ENCODE results near the gene GPR35.
A peak's percentile ranks its signal among the peaks of the same experiment; 100 is the strongest.

Gene GPR35

GRCh38 chr2:240624950-240625621 is at the start of gene GPR35:
Gene GPR35 (plus strand): TSS chr2:240625480. CDS start chr2:240629953, 4,473 bp downstream.
- DNase-seq: peak in 1 of 56 donors; percentile 47

- no peak for DNase-seq
Observed at GRCh38 chr2:240576036-240576435, 49.2 kb upstream of the GPR35 start.

- no peak for DNase-seq
Observed at GRCh38 chr2:240576436-240577205, 48.7 kb upstream of the GPR35 start.

GRCh38 chr2:240577281-240578109 is 47.8 kb upstream of the GPR35 start:
- DNase-seq: no peak

- DNase-seq: no peak
Observed at GRCh38 chr2:240578110-240578450, 47.2 kb upstream of the GPR35 start.

- no peak for DNase-seq
Observed at GRCh38 chr2:240578488-240578887, 46.8 kb upstream of the GPR35 start.

GRCh38 chr2:240579071-240579762 is 46.1 kb upstream of the GPR35 start:
- no peak for DNase-seq

GRCh38 chr2:240579771-240580614 is 45.3 kb upstream of the GPR35 start:
- DNase-seq: peak in 1 of 56 donors; percentile 38

GRCh38 chr2:240581811-240582210 is 43.5 kb upstream of the GPR35 start:
- no peak for DNase-seq

- DNase-seq: no peak
Observed at GRCh38 chr2:240582781-240583180, 42.5 kb upstream of the GPR35 start.

- no peak for DNase-seq
Observed at GRCh38 chr2:240583774-240584173, 41.5 kb upstream of the GPR35 start.

- DNase-seq: no peak
Observed at GRCh38 chr2:240584486-240585031, 40.7 kb upstream of the GPR35 start.

- DNase-seq: no peak
Observed at GRCh38 chr2:240585101-240585500, 40.2 kb upstream of the GPR35 start.

- DNase-seq: no peak
Observed at GRCh38 chr2:240585681-240586197, 39.5 kb upstream of the GPR35 start.

GRCh38 chr2:240586198-240586918 is 38.9 kb upstream of the GPR35 start, which contains the start of gene CAPN10:
Gene CAPN10 (plus strand): TSS chr2:240586734. CDS start chr2:240586912, 178 bp downstream.
- DNase-seq: peak; percentile 86 to 100 (median 97)

- no peak for DNase-seq
Observed at GRCh38 chr2:240586919-240587800, 38.1 kb upstream of the GPR35 start.

GRCh38 chr2:240588006-240588655 is 37.1 kb upstream of the GPR35 start:
- no peak for DNase-seq

Data from amygdala (tissue), 56 donors.